IPS-20b (cell line): ENCODE data around the gene SMYD1.
"Not testable (repeated sequence)": the region's sequence is repeated elsewhere in the genome, so short reads cannot be mapped to it uniquely, and the experiment has no call there.

Source experiments
- H3K27ac ChIP-seq: one replicate; pipeline ENCODE4 v1.5.1; 2013; ENCODE audit warnings: low read length
- H3K27me3 ChIP-seq: 2 replicates; pipeline ENCODE4 v1.6.1; 2013; ENCODE audit warnings: mild to moderate bottlenecking, low read length, inconsistent platforms; ENCODE audit not compliant: insufficient read depth
- H3K36me3 ChIP-seq: 2 replicates; pipeline ENCODE4 v1.6.1; 2013; ENCODE audit warnings: low read depth, mild to moderate bottlenecking, inconsistent platforms, low read length, moderate library complexity; ENCODE audit not compliant: insufficient read depth
- H3K4me1 ChIP-seq: 2 replicates; pipeline ENCODE4 v1.6.1; 2013; ENCODE audit warnings: mild to moderate bottlenecking, control low read depth, inconsistent platforms, low read length, moderate library complexity; ENCODE audit not compliant: insufficient read depth
- H3K4me3 ChIP-seq: 2 replicates; pipeline ENCODE4 v1.5.1; 2013; ENCODE audit warnings: mild to moderate bottlenecking, low read length, inconsistent platforms
- H3K9ac ChIP-seq: 2 replicates; pipeline ENCODE4 v1.6.1; 2013; ENCODE audit warnings: low read depth, mild to moderate bottlenecking, inconsistent platforms, low read length, moderate library complexity
- H3K9me3 ChIP-seq: 2 replicates; pipeline ENCODE4 v1.6.1; 2013; ENCODE audit warnings: mild to moderate bottlenecking, low read depth, low read length, inconsistent platforms; ENCODE audit not compliant: insufficient read depth

The SMYD1 gene

DNA sequence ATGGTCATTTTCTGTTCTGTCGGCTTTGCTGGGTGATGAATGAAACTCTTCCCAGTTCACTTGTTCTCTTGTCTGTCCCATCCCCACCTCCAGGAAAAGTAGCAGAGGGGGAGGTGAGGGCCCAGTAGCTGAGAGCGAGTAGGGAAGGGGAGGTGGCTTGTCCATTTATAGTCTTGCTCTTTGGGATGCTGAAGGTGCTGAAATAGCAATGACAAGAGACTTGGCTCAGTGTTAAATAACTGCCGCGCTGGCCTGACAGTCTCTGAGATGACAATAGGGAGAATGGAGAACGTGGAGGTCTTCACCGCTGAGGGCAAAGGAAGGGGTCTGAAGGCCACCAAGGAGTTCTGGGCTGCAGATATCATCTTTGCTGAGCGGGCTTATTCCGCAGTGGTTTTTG is at the start of gene SMYD1:
Gene SMYD1 (plus strand): TSS at position 228 of the 400 bp plus-strand sequence. CDS start 40 bp downstream, at position 268.
- H3K9me3 ChIP-seq: no peaks in the 10 kb centered on the region
- no peak within 1 kb of the TSS for H3K27ac ChIP-seq
- no peak within 1 kb of the TSS for H3K9ac ChIP-seq
- peaks cover 3% of the 10 kb centered on the region; the same call in 1 of the 2 replicates for H3K4me1 ChIP-seq
- no peaks in the 10 kb centered on the region for H3K27me3 ChIP-seq
- H3K36me3 ChIP-seq: no peaks in the 10 kb centered on the region
- H3K4me3 ChIP-seq: no peak within 1 kb of the TSS

DNA sequence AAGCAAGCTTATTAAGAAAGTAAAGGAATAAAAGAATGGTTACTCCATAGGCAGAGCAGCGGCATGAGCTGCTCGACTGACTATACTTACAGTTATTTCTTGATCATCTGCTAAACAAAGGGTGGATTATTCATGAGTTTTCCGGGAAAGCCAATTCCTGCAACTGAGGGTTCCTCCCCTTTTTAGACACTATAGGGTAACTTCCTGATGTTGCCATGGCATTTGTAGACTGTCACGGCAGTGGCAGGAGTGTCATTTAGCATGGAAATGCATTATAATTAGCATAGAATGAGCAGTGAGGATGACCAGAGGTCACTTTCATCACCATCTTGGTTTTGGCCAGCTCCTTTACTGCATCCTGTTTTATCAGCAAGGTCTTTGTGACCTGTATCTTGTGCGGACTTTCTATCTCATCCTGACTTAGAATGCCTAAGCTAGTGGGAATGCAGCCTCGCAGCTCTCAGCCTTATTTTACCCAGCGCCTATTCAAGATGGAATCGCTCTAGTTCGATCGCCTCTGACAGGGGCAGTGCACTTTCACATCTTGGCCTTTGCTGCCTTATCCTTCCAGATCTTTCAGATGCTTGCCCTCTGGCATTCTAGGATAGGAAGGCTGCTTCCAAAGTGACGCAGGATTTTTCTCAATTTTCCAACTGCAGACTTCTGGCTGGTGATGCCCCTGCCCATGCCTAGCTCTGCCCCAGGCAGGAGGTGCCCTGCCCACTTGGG is 49.4 kb upstream of the SMYD1 start:
- not testable (repeated sequence) for H3K36me3 ChIP-seq, H3K9me3 ChIP-seq, H3K27me3 ChIP-seq, H3K9ac ChIP-seq, H3K4me3 ChIP-seq, H3K27ac ChIP-seq
- peaks cover 16% of the 10 kb centered on the region for H3K4me1 ChIP-seq

DNA sequence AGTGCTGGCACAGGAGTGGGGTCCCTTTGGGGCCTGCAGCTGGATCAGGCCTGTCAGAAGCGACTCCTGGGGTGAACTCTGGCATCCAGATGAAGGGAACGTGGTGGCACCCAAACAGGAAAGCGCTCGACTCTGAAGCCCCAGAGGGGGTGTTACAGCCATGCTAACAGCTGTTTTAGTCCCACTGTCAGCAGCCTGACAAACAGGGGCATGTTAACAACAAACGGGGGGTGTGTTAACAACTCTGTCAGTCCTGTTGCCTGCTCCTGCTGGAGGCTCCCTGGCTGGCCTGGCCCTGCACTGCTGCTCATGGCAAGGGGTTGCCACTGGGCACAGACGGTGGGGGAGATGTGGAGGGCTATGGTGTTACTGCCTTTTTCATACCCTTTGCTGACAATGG is 48.7 kb upstream of the SMYD1 start:
- Histone ChIP-seq H3K36me3 (no peaks in the 10 kb centered on the region), H3K4me3 (no peak overlapping the region), H3K27me3 (peaks cover 6% of the 10 kb centered on the region; the same call in 1 of the 2 replicates), H3K9me3 (no peaks in the 10 kb centered on the region), H3K4me1 (peaks cover 18% of the 10 kb centered on the region), H3K9ac (no peak overlapping the region), H3K27ac (no peak overlapping the region)

DNA sequence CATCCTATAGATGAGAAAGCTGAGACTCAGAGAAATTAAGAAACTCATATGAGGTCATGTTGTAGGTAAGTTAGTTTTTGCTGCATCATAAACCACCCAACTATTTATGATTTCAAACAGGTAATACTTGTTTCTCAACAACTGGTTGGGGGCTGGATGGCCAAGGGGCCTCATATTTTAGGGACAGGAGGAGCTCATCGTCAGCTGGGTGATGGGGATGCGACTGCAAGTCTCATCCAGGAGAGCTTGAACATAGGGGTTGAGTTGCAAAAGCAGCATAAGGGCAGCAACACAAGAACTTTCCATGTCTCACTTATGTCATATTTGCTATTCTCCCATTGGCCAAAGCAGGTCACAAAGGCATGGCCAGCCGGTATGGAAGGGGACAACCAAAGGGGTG is 47.6 kb upstream of the SMYD1 start:
- Histone ChIP-seq H3K4me3 (no peak overlapping the region), H3K27me3 (peaks cover 6% of the 10 kb centered on the region; the same call in 1 of the 2 replicates), H3K9me3 (no peaks in the 10 kb centered on the region), H3K9ac (no peak overlapping the region), H3K4me1 (peaks cover 25% of the 10 kb centered on the region), H3K27ac (no peak overlapping the region), H3K36me3 (no peaks in the 10 kb centered on the region)

DNA sequence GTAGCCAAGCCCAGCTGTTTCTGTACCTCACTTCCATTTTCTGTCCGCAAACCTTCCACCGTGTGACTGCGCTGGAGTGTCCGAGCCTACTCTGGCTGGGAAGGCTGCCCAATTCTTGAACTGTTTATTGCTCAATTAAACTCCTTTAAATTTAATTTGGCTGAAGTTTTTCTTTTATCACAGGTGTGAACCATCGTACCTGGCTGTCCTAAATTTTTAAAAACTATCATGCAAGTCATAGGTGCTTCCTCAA is 45.0 kb upstream of the SMYD1 start:
- Histone ChIP-seq H3K27ac (no peak overlapping the region), H3K9me3 (no peaks in the 10 kb centered on the region), H3K36me3 (no peaks in the 10 kb centered on the region), H3K27me3 (peaks cover 2% of the 10 kb centered on the region; the same call in 1 of the 2 replicates), H3K4me3 (no peak overlapping the region), H3K9ac (no peak overlapping the region), H3K4me1 (peaks cover 21% of the 10 kb centered on the region)

DNA sequence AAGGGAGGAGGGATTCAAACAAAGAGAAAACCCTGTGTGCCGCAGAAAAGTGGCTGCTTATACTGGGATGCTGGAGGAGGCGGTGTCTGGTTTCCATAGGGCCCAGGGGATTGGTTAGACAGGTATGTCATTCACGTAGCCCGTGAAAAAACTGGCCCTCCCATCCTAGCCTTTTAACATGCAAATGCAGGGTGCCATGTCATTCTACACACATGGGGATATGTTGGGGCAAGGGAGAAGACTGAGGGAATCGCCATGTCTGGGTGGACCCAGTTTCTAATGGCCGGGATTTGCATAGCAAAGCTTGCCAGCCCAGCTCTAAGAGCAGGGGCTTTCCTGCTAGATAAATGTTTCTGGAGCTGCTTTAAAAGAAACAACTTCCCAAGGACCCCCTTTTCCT is 43.1 kb upstream of the SMYD1 start:
- Histone ChIP-seq H3K27me3 (no peaks in the 10 kb centered on the region), H3K36me3 (peaks cover 7% of the 10 kb centered on the region; the same call in 1 of the 2 replicates), H3K4me3 (peak overlapping the region; percentile 33; the same call in 1 of the 2 replicates), H3K4me1 (peaks cover 19% of the 10 kb centered on the region; the same call in 1 of the 2 replicates), H3K9me3 (no peaks in the 10 kb centered on the region), H3K27ac (peak overlapping the region; percentile 69), H3K9ac (peak overlapping the region; percentile 55; the same call in 1 of the 2 replicates)

DNA sequence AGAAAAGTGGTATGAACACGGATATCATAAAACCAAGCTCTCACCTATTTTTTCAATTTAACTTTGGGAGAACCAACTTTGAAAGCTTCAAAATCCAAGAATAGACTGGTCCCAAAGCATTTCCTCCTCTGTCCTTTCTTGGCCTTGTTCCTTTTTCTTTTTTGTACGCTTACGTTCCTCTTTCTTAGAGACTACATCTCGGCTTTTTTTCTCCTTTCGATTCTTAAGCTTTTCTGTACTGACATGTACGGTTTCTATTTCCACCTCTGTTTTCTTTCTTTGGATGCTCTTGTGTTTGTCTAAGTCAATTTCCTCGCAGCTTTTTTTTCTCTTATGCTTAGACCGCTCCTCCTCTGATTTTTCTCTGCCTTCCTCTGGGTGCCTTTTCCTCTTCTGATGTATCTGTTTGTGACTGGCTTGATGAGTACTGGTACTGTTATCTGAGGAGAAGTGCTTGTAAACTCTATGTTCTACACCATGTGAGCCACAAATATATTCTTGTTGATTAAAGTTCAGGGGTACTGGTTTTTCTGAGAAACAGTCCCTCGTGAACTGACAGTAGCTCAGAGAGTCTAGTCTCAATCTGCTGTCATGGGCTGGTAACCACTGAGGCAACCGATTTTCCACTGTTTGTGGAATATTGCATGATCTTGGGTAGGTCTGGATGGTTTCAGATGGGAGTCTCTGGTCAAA is 39.8 kb upstream of the SMYD1 start:
- Histone ChIP-seq H3K27me3 (no peaks in the 10 kb centered on the region), H3K4me3 (no peak overlapping the region), H3K4me1 (peaks cover 12% of the 10 kb centered on the region; the same call in 1 of the 2 replicates), H3K36me3 (peaks cover 18% of the 10 kb centered on the region), H3K9ac (no peak overlapping the region), H3K27ac (no peak overlapping the region), H3K9me3 (no peaks in the 10 kb centered on the region)

DNA sequence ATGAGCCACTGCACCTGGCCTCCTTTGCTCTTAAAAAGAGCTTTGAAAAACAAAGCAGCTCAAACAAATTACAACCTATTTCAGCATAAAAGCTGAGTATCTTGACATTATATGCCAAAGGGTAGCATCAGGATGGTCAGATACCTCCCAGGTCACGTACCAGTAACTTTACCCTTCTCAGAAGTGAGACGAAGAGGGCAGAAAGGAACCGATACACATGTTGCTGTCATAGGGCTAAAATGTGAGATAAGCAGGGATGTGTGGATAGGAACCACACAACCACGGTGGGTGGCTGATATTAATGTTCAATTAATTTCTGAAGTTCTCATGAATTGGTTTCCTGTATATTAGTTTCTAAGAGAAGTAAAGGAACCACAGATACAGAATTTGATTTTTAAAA is 38.7 kb upstream of the SMYD1 start:
- Histone ChIP-seq H3K9me3 (no peaks in the 10 kb centered on the region), H3K36me3 (peaks cover 27% of the 10 kb centered on the region), H3K27ac (no peak overlapping the region), H3K4me3 (no peak overlapping the region), H3K27me3 (no peaks in the 10 kb centered on the region), H3K4me1 (peaks cover 10% of the 10 kb centered on the region; the same call in 1 of the 2 replicates), H3K9ac (no peak overlapping the region)

DNA sequence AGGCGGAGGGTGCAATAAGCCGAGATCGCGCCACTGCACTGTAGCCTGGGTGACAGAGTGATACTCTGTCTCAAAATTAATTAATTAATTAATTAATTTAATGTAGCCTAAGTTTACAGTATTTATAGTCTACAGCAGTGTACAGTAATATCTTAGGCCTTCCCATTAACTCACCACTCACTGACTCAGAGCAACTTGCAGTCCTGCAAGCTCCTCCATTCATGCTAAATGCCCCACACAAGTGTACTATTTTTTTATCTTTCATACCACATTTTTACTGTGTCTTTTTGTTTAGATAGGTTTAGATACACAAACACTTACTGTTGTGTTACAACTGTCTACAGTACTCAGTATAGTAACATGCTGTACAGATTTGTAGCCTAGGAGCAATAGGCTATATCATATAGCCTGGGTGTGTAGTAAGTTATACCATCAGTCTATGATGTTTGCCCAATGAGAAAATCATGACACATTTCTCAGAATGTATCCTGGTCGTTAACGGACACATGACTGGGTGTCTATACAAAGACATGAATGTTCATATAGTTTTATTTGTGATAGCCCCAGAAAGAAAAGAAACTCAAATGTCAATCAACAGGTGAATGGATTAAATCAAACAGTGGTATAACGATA is 35.4 kb upstream of the SMYD1 start:
- no peaks in the 10 kb centered on the region for H3K9me3 ChIP-seq
- no peak overlapping the region for H3K4me3 ChIP-seq
- no peaks in the 10 kb centered on the region for H3K27me3 ChIP-seq
- H3K4me1 ChIP-seq: peaks cover 3% of the 10 kb centered on the region; the same call in 1 of the 2 replicates
- H3K9ac ChIP-seq: no peak overlapping the region
- H3K36me3 ChIP-seq: peaks cover 40% of the 10 kb centered on the region
- H3K27ac ChIP-seq: no peak overlapping the region

DNA sequence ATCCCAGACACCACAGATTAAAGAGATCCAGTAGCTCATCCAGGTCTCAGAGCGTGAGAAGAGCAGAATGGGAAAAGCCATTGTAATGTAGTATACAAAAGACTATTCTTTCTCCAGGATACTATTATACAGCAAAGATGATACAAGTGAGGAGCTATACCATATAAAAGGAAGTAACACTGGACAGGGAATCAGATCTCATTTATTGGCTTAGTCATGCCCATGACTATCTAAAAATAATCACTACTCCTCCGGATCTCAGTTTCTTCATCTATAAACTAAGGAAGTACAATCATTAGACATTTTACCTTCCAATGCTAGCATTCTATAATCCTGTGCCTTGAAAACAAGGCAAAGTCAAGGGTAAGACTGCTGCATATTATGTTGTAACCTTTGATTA is 31.4 kb upstream of the SMYD1 start:
- no peaks in the 10 kb centered on the region for H3K4me1 ChIP-seq
- no peaks in the 10 kb centered on the region for H3K27me3 ChIP-seq
- H3K36me3 ChIP-seq: peaks cover 29% of the 10 kb centered on the region
- no peak overlapping the region for H3K9ac ChIP-seq
- no peaks in the 10 kb centered on the region for H3K9me3 ChIP-seq
- no peak overlapping the region for H3K27ac ChIP-seq
- H3K4me3 ChIP-seq: no peak overlapping the region

DNA sequence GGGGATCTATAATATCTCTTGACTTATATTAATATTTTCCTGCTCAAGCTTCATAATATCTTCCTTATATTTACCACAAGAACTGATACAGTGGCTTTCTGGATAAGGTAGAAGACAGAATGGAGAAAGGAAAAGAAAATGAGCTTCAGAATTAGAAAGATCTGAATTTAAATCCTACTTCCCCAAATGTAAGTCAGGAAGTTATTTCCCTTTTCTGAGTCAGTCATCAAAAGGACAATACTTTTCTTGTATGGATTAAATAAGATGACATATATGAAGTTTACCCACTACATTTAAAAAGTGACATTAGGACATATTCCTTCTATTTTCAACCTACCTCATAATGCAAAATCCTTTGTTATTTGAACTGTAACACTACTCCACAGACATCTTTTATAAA is 31.0 kb upstream of the SMYD1 start:
- no peak overlapping the region for H3K4me3 ChIP-seq
- H3K4me1 ChIP-seq: no peaks in the 10 kb centered on the region
- no peak overlapping the region for H3K9ac ChIP-seq
- no peaks in the 10 kb centered on the region for H3K9me3 ChIP-seq
- H3K27ac ChIP-seq: no peak overlapping the region
- peaks cover 29% of the 10 kb centered on the region for H3K36me3 ChIP-seq
- no peaks in the 10 kb centered on the region for H3K27me3 ChIP-seq
